ENCODE measurements around the gene MOB3C.

The MOB3C gene

DNA sequence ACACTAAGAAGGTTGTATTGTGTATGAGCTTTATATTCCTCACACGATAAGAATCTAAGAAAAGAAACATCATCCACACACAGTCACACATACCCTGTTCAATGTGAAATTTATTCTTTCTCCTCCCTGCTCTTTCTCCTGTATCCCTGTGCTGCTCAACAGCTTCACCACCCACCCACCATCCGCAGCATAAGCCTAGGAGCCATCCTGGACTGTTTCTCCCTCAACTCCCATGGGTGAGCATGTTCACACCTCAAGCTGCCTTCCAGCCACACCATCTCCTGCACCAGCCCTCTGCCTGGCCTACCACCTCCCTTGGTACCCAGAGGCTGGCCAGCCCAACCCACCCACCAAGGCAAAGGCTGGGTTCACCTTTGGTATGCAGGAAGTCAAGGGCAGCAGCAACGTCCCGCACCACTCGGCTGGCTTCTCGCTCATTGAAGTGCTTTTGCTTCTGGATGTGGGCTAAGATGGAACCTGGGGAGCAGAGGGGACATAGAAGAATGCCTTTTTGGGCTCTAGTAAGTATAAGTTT lies 44.9 kb downstream of the MOB3C start:
- ATAC-seq (no peak), DNase-seq (no peak)

DNA sequence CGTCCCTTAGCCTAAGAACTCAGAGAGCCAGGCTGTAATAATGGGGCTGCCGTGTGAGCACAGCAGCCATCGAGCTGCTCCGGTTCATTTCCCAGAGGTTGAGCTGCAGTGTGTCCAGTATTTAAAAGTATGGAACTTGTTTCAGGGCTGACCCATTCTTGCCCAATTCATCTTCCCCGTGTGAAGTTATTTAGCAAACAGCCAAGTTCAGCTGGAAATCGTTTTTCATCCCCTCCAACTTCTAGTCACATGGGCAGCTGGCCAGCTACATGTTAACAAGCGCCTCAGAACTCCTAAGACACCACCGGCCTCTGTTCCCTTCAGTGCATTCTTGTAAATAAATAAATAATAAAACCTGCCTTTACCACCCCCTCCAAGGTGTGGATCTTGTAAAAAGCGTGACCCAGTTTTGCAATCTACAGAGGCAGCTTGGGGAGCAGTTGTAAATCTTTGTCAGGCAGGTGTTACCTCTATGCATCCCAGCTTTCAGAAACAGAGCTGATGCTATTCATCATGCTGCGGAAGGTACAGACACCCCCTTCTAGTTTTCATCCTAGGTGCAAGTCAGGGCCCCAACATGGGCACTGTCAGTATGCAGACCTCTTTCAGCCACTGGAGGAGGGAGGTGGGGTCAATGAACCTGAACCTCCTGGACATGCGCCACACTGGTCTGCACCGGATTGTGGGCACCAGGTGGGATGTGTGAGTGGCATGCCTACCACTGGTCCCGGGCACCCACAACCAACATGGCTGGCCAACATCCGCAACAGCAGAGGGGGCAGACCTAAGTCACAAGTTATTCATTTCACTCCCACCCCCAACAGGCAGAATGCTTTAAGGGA lies 46.5 kb downstream of the MOB3C start:
- ATAC-seq, result no peak
- no peak for DNase-seq

DNA sequence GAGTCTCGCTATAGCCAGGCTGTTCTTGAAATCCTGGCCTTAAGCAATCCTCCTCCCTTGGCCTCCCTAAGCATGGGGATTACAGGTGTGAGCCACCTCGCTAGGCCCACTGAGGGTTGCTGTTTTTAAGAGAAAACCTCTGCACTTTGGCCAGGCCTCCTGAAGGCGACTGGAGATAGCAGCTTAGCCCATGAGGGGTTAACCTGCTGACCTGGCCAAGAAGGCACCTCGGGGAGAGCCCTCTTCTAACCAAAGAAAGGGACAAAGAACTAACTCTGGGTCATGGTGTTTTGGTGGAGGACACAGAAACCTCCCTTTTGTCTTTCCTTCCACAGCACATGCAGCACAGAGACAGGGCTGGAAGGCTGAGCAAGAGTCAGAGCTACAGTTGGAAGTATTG lies 47.5 kb downstream of the MOB3C start:
- no peak for ATAC-seq
- DNase-seq, result no peak

DNA sequence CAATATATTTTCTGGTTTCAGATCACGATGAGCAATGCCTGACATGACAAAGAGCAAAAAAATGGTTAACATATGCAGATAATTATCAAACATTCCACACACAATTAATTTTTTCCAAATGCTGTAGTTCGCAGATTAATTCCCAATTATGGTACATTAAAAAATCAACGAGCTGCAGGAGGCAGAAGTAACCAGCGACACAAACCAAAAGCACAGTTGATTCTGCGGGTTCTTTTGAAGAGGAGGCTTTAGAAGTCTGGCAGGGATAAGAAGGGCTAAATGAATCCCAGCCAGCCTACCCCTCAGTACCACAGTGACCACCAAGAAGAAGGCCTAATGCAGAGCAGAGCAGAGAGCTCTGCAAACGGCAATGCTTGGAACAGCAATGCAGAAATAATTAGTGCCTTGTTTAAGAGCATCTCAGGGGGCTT lies 48.1 kb downstream of the MOB3C start:
- no peak for ATAC-seq
- no peak for DNase-seq

DNA sequence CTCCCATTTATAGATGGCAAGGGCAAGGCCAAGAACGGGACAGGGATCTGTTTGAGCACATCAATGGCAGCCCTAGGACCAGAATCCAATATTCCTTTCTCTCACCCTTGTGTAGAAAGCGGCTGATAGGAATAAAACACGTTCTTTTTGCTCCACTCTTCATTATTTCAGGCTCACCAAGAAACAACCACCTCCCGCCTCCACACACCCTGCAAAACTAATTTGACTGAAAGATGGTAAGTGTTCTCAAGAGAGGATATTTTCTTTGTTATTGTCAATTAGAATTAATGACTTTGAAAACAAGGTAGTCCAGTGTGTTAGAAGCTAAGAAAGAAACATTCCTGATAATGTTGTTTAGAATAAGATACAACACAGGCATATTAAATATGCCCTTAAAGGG lies 53.3 kb downstream of the MOB3C start:
- no peak for DNase-seq
- ATAC-seq, result no peak

DNA sequence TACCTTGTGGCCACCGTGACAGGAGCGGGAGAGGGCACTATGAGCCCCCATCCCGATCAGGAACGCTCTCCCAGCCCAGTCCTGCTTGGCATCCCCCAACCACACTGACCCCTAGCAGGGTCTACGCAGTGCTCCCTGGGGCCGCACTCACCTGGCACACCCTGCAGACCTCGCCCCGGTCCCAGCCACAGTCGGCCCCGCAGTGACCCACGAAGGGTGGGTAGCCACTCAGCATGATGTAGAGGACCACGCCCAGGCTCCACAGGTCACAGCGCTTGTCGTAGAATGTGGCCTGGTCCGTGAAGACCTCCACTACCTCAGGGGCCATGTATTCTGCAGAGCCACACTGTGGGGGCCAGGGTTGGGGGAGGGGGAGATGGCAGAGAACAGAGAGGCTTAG lies 54.1 kb downstream of the MOB3C start:
- ATAC-seq, result no peak
- DNase-seq, result no peak

DNA sequence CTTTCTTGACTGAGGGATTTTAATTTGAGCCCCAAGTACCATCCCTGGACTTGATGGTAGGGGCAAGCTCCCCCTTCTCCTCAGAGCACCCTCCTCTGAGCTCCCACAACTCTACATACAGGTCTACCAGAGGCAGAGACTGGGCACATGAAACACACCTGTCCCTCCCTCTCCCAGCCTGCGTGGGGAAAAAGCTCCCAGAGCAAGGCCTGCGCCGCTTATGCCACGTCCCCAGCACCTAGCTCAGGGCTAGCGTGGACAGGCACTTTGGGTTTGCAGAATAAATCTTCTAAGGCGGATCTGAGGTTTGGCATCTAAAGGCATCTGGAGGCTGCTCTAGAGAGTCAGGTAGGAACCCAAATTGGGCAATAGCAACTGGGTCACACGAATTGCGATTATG lies 57.6 kb downstream of the MOB3C start:
- ATAC-seq (no peak), DNase-seq (no peak)

DNA sequence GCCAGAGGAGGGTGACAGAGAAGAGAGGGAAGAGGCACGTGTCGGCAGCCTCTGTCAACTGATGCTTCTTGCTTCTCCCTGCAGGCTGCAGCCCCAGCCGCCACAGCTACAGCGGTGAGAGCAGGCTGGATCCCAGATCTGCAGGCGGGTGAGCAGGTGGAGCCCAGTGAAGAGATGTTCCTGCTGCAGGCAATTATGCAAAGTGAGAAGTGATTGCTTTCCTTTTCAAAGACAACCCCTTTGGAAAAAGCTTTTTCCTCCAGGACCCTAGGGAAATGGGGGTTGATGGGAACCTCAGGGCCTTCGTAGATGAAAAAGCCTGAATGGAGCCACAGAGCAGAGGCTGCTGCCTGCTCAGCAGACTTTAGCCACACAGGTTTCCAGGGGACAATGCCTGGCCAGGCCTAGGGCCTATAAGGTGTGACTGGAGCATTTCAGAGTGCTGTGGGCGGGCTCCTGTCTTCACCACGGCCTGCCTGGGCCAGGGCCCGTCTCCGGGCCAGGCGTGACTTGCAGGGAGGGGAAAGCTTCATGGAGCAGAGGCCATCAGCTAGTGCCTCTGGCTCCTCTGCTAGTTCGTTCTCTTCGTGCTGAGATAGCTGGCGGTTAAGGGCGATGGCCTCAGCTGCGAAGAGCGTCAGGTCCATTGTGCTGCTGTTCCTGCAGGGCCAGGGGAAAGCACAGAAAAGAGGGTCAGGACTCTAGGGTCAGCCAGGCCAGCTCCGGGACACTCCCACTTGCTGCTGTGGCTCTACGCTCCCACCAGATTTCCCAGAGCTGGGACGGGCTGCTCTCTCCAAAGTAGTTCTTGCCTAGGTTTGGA lies 58.3 kb downstream of the MOB3C start:
- ATAC-seq (no peak), DNase-seq (no peak)

Measured in stimulated activated naive CD8-positive, alpha-beta T cell treated with anti-CD3 and anti-CD28 coated beads, Interleukin-15, Interleukin-2, amounts not matched to agents 100 U/mL and 50 U/mL, for 24 hours (primary cell).